Measurements from ENCODE around the gene USP9Y. TPM values are rescaled to one million over a fixed set of nuclear protein-coding genes. Genes with fewer than 3 reads are reported as not detected.

Gene USP9Y
- total and polyA plus RNA-seq, 10 of the 15 experiments (the other 5 are each of a cell fraction or from before 2014, with no cell fraction given): 0.08 TPM; not detected in 9

- Histone ChIP-seq H3K27me3 (replicated peaks in 1 of 2; ENCODE audit: control insufficient read depth in 2 of 2, insufficient read depth in 2 of 2, low read length in 1 of 2) (no peaks in the 10 kb centered on the region), H4K20me1 (ENCODE audit: control insufficient read depth, insufficient read depth) (no peaks in the 10 kb centered on the region), H3K79me2 (ENCODE audit: control insufficient read depth, insufficient read depth, low read length) (no peaks in the 10 kb centered on the region), H3K4me1 (ENCODE audit: control insufficient read depth, insufficient read depth, low read length) (no peaks in the 10 kb centered on the region), H3K4me2 (ENCODE audit: control insufficient read depth, insufficient read depth) (no peak overlapping the region), H3K27ac (ENCODE audit: control insufficient read depth, insufficient read depth) (no peak overlapping the region), H3K4me3 (no peak overlapping the region), H3K9me3 (replicated peaks; ENCODE audit: control insufficient read depth, insufficient read depth, low read length) (no peaks in the 10 kb centered on the region), H2AFZ (ENCODE audit: control insufficient read depth, low read depth, low read length) (no peak overlapping the region), H3K36me3 (ENCODE audit: control insufficient read depth in 2 of 2, insufficient read depth in 2 of 2, low read length in 1 of 2) (no peaks in the 10 kb centered on the region), H3K9ac (ENCODE audit: control insufficient read depth, insufficient read depth, low read length) (no peak overlapping the region)
- POLR2A ChIA-PET: no interaction called here
- in situ Hi-C loops (cut with MboI): no loop called here
- no TSS peak for BruUV-seq (replicated peaks)
- DNase-seq (ENCODE audit: low read depth, low spot score): no peak
- CTCF ChIA-PET: no interaction called here
- RAD21 ChIA-PET (ENCODE audit: unreplicated experiment): no interaction called here
- TF ChIP-seq RBBP5 (conservative IDR thresholded peaks at IDR 0.05) (no peak), NFYA (IDR thresholded peaks at IDR 0.05; ENCODE audit: borderline replicate concordance, low read depth, low read length) (no peak), TCF12 (IDR thresholded peaks at IDR 0.05; ENCODE audit: low read depth, low read length) (no peak), BMI1 (IDR thresholded peaks at IDR 0.05; ENCODE audit: borderline replicate concordance) (no peak), POLR2AphosphoS2 (IDR thresholded peaks at IDR 0.05; ENCODE audit: low read depth, low read length) (no peak)
- no peak for ATAC-seq
- WGBS (ENCODE audit: insufficient coverage, insufficient replicate concordance, low lambda C conversion rate, missing lambda C conversion rate): no CpG with 5 or more reads among the region's 6 CpGs
- SMC1A ChIA-PET (ENCODE audit: uncharacterized antibody, unreplicated experiment): no interaction called here
- no peak for FAIRE-seq
- intact Hi-C loops (cut with micrococcal nuclease; ENCODE audit: unreplicated experiment): no loop called here
Measured at GRCh38 chrY:12715376-12715775, 14.3 kb downstream of the USP9Y start.

- no peaks in the 10 kb centered on the region for H3K27me3 ChIP-seq (replicated peaks in 1 of 2; ENCODE audit: control insufficient read depth in 2 of 2, insufficient read depth in 2 of 2, low read length in 1 of 2)
- no peaks in the 10 kb centered on the region for H3K4me1 ChIP-seq (ENCODE audit: control insufficient read depth, insufficient read depth, low read length)
- H3K4me2 ChIP-seq (ENCODE audit: control insufficient read depth, insufficient read depth): no peak overlapping the region
- ChIA-PET CTCF (no interaction called here), POLR2A (no interaction called here), RAD21 (ENCODE audit: unreplicated experiment) (no interaction called here), SMC1A (ENCODE audit: uncharacterized antibody, unreplicated experiment) (no interaction called here)
- no TSS peak for BruUV-seq (replicated peaks)
- H3K9me3 ChIP-seq (replicated peaks; ENCODE audit: control insufficient read depth, insufficient read depth, low read length): no peaks in the 10 kb centered on the region
- no peak overlapping the region for H3K4me3 ChIP-seq
- no peak overlapping the region for H2AFZ ChIP-seq (ENCODE audit: control insufficient read depth, low read depth, low read length)
- H4K20me1 ChIP-seq (ENCODE audit: control insufficient read depth, insufficient read depth): no peaks in the 10 kb centered on the region
- ATAC-seq: no peak
- no peak for DNase-seq (ENCODE audit: low read depth, low spot score)
- intact Hi-C loops (cut with micrococcal nuclease; ENCODE audit: unreplicated experiment): no loop called here
- H3K79me2 ChIP-seq (ENCODE audit: control insufficient read depth, insufficient read depth, low read length): no peaks in the 10 kb centered on the region
- no peak overlapping the region for H3K27ac ChIP-seq (ENCODE audit: control insufficient read depth, insufficient read depth)
- in situ Hi-C loops (cut with MboI): no loop called here
- no peak overlapping the region for H3K9ac ChIP-seq (ENCODE audit: control insufficient read depth, insufficient read depth, low read length)
- WGBS (ENCODE audit: insufficient coverage, insufficient replicate concordance, low lambda C conversion rate, missing lambda C conversion rate): no CpG with 5 or more reads among the region's 2 CpGs
- no peak for FAIRE-seq
- no peaks in the 10 kb centered on the region for H3K36me3 ChIP-seq (ENCODE audit: control insufficient read depth in 2 of 2, insufficient read depth in 2 of 2, low read length in 1 of 2)
- TF ChIP-seq CTCF (IDR thresholded peaks at IDR 0.05 in 2 of 3, conservative IDR thresholded peaks at IDR 0.05 in 1 of 3; ENCODE audit: control insufficient read depth in 2 of 3, extremely low read depth in 1 of 3, insufficient read depth in 1 of 3, low read depth in 3 of 3, low read length in 3 of 3) (no peak), CREM (IDR thresholded peaks at IDR 0.05; ENCODE audit: low read depth) (no peak), MEF2A (IDR thresholded peaks at IDR 0.05; ENCODE audit: insufficient read depth, low read depth, low read length) (no peak), CUX1 (IDR thresholded peaks at IDR 0.05; ENCODE audit: insufficient replicate concordance, low read depth, low read length) (no peak), RFX5 (IDR thresholded peaks at IDR 0.05; ENCODE audit: low read depth, low read length) (no peak), E2F4 (IDR thresholded peaks at IDR 0.05; ENCODE audit: low read depth, low read length) (no peak)
Measured at GRCh38 chrY:12729746-12730145, 28.7 kb downstream of the USP9Y start.

All from GM12878 (cell line).